ENCODE results near the gene GPR132. TPM values are rescaled to one million over a fixed set of nuclear protein-coding genes. Genes with fewer than 3 reads are reported as not detected.

Gene GPR132
- total and polyA plus RNA-seq, 2 of the 8 experiments (the other 6 are each of a cell fraction or from before 2014, with no cell fraction given), result 0.11 TPM; not detected in 1

- Histone ChIP-seq H3K4me2 (ENCODE audit: insufficient read depth in 1 of 2, low read depth in 2 of 2, low read length in 2 of 2) (peak overlapping the region in 1 of 2 experiments; percentile 22; a peak in 2 of 4 replicates), H4K8ac (ENCODE audit: extremely low read depth, insufficient read depth, low read length) (no peak overlapping the region; the same call in none of the 2 replicates), H3K23me2 (ENCODE audit: low read depth, low read length) (no peaks in the 10 kb centered on the region), H3K36me3 (ENCODE audit: control insufficient read depth in 2 of 4, insufficient read depth in 4 of 4, low read length in 3 of 4) (no peaks in the 10 kb centered on the region), H3K27ac (ENCODE audit: low read depth, low read length) (no peak overlapping the region), H3K9ac (replicated peaks in 1 of 4; ENCODE audit: extremely low read depth in 1 of 4, low read depth in 3 of 4, low read length in 3 of 4) (no peak overlapping the region; a peak in 1 of 7 replicates), H3K9me3 (ENCODE audit: insufficient read depth in 2 of 2, low read depth in 1 of 2, low read length in 1 of 2) (peaks cover 0 to 6% of the 10 kb centered on the region in 2 experiments; a peak in 1 of 4 replicates), H2BK20ac (ENCODE audit: low read length) (peak overlapping the region; percentile 90), H2BK12ac (ENCODE audit: low read depth, low read length) (peak overlapping the region; percentile 35; the same call in 1 of the 2 replicates), H4K91ac (replicated peaks; ENCODE audit: insufficient read length, low read length) (peak overlapping the region; percentile 68), H3K56ac (replicated peaks; ENCODE audit: insufficient read length, low read depth, low read length) (no peak overlapping the region), H3K4ac (replicated peaks; ENCODE audit: insufficient read length, low read depth, low read length) (peak overlapping the region; percentile 44), H2BK15ac (ENCODE audit: low read length) (peak overlapping the region; percentile 97; the same call in 1 of the 2 replicates), H3K79me2 (ENCODE audit: control insufficient read depth in 1 of 2, insufficient read depth in 2 of 2, low read length in 2 of 2) (no peaks in the 10 kb centered on the region), H2AFZ (ENCODE audit: low read length) (0 out of 2 replicates have a peak overlapping the region, but pooled peaks have one; percentile 83), H3K4me3 (ENCODE audit: extremely low read depth in 1 of 4, insufficient read depth in 2 of 4, low read depth in 3 of 4, low read length in 4 of 4) (peak overlapping the region in 1 of 4 experiments; percentile 30; a peak in 2 of 8 replicates), H3K79me1 (ENCODE audit: low read depth, low read length) (no peaks in the 10 kb centered on the region), H3K27me3 (replicated peaks in 1 of 4; ENCODE audit: control insufficient read depth in 3 of 4, extremely low read depth in 1 of 4, insufficient read depth in 3 of 4, low read length in 3 of 4) (no peaks in the 10 kb centered on the region), H3K18ac (ENCODE audit: extremely low read depth, low read length) (peak overlapping the region; percentile 71), H2AK5ac (ENCODE audit: low read depth, low read length) (no peak overlapping the region), H3K4me1 (replicated peaks in 1 of 4; ENCODE audit: control insufficient read depth in 3 of 4, insufficient read depth in 4 of 4, low read length in 3 of 4) (peaks cover 0 to 14% (median 5%) of the 10 kb centered on the region in 4 experiments; a peak in 6 of 7 replicates), H4K20me1 (replicated peaks in 1 of 2; ENCODE audit: control insufficient read depth in 1 of 2, insufficient read depth in 2 of 2, low read length in 2 of 2) (peaks cover 0 to 3% of the 10 kb centered on the region in 2 experiments), H3K23ac (ENCODE audit: insufficient read length) (no peak overlapping the region), H2BK5ac (ENCODE audit: low read depth, low read length) (no peak overlapping the region), H3K14ac (ENCODE audit: insufficient read length) (no peak overlapping the region), H2BK120ac (replicated peaks; ENCODE audit: low read depth, low read length) (peak overlapping the region; percentile 50), H4K5ac (ENCODE audit: insufficient read length, low read depth, low read length) (peak overlapping the region; percentile 59)
- POLR2A ChIA-PET (ENCODE audit: partially characterized antibody), result interaction anchor here (0.6 to 2.8 kb wide), 3 partner anchors 9 to 352 kb away, joined by 3 to 9 read pairs (median 4); no protein-coding TSS in a partner anchor
- 60% methylated on average over 21 of the region's 24 CpGs; no CpG with 5 or more reads in 1 of the 2 experiments for WGBS, 2 experiments (ENCODE audit: extremely low coverage in 1 of 2, insufficient coverage in 1 of 2, insufficient read length in 1 of 2, insufficient replicate concordance in 2 of 2, low coverage in 1 of 2, low lambda C conversion rate in 2 of 2, missing lambda C conversion rate in 1 of 2)
- DNase-seq (ENCODE audit: low read depth in 1 of 2, low spot score in 2 of 2), result no peak
- CTCF ChIA-PET (ENCODE audit: partially characterized antibody), result interaction anchor here (0.5 to 3.9 kb wide), 12 partner anchors 9 to 1648 kb away, joined by 3 to 25 read pairs (median 4); no protein-coding TSS in a partner anchor
- FAIRE-seq, result no peak
- no peak for TF ChIP-seq YY1 (IDR thresholded peaks at IDR 0.05; ENCODE audit: low read depth, low read length)
- no peak for TF ChIP-seq SRF (IDR thresholded peaks at IDR 0.05; ENCODE audit: low read depth, low read length)
- no peak for TF ChIP-seq EZH2 (IDR thresholded peaks at IDR 0.05; ENCODE audit: low read depth, low read length, severe bottlenecking)
- no peak for TF ChIP-seq ASH2L (IDR thresholded peaks at IDR 0.05; ENCODE audit: low read length)
- no peak for TF ChIP-seq CHD1 (IDR thresholded peaks at IDR 0.05; ENCODE audit: low read depth, low read length)
- TF ChIP-seq FOSL1 (IDR thresholded peaks at IDR 0.05; ENCODE audit: insufficient read depth, low read depth, low read length), result no peak
- TF ChIP-seq PHF8 (conservative IDR thresholded peaks at IDR 0.05; ENCODE audit: low read depth, low read length), result no peak
- TF ChIP-seq CTBP2 (IDR thresholded peaks at IDR 0.05; ENCODE audit: borderline replicate concordance, insufficient read depth, insufficient read length, low read length), result no peak
- no peak for TF ChIP-seq SIN3A (conservative IDR thresholded peaks at IDR 0.05 in 1 of 2, IDR thresholded peaks at IDR 0.05 in 1 of 2; ENCODE audit: low read depth in 1 of 2, low read length in 2 of 2)
- TF ChIP-seq BACH1 (IDR thresholded peaks at IDR 0.05; ENCODE audit: low read length), result no peak
Measured at GRCh38 chr14:105075379-105076295, 10.4 kb upstream of the GPR132 start.

All from H1 (cell line).